ENCODE data around the gene ACSM3.

The ACSM3 gene

DNA sequence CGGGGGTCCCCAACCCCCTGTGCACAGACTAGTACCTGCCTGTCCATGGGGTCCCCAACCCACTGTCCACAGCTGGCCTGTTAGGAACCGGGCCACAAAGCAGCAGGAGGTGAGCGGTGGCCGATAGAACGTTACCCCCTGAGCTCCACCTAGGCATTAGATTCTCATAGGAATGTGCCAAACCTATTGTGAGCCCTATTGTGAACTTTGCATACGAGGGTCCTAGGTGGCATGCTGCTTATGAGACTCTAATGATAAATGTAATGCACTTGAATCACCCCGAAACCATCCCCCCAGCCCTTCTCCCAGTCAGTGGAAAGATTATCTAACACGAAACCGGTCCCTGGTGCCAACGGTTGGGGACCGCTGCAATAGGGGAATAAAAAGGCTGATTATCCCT is 44.0 kb downstream of the ACSM3 start:
- no peak overlapping the region for H4K12ac ChIP-seq (ENCODE audit: low read depth, low read length)
- no peak overlapping the region for H3K14ac ChIP-seq (ENCODE audit: low read length)
- H2AFZ ChIP-seq (ENCODE audit: insufficient read depth, low read length, poor library complexity): no peak overlapping the region
- peak overlapping the region; percentile 75 for H4K8ac ChIP-seq (ENCODE audit: low read depth, low read length)
- peaks cover 8% of the 10 kb centered on the region for H3K79me1 ChIP-seq (ENCODE audit: low read length)
- H3K4me2 ChIP-seq (ENCODE audit: low read length): no peak overlapping the region
- H2AK5ac ChIP-seq (ENCODE audit: low read length): no peak overlapping the region
- no CpG with 5 or more reads among the region's 11 CpGs for WGBS (ENCODE audit: extremely low coverage, insufficient coverage, insufficient read length)
- H3K4me1 ChIP-seq (ENCODE audit: control insufficient read depth in 1 of 2, insufficient read depth in 2 of 2, low read length in 2 of 2): peaks cover 0 to 2% of the 10 kb centered on the region in 2 experiments
- H3K9ac ChIP-seq (ENCODE audit: low read length): no peak overlapping the region
- no peak for DNase-seq
- H3K9me3 ChIP-seq (ENCODE audit: insufficient read depth, low read depth, low read length): no peaks in the 10 kb centered on the region
- H2BK12ac ChIP-seq (ENCODE audit: low read length): no peak overlapping the region
- H3K79me2 ChIP-seq (ENCODE audit: control insufficient read depth, insufficient read depth, low read length, poor library complexity): peaks cover 4% of the 10 kb centered on the region
- H4K91ac ChIP-seq (ENCODE audit: low read depth, low read length): no peak overlapping the region
- no peak overlapping the region for H3K23ac ChIP-seq (ENCODE audit: low read length)
- H3K27ac ChIP-seq (ENCODE audit: low read depth, low read length): no peak overlapping the region
- no peak overlapping the region for H3K4me3 ChIP-seq (ENCODE audit: low read depth, low read length)
- no peak overlapping the region for H2BK5ac ChIP-seq (ENCODE audit: low read depth, low read length, poor library complexity)
- H2BK120ac ChIP-seq (ENCODE audit: insufficient read depth, low read length, poor library complexity): no peak overlapping the region
- no peak overlapping the region for H3K4ac ChIP-seq (ENCODE audit: low read depth, low read length)
- no peaks in the 10 kb centered on the region for H3K36me3 ChIP-seq (ENCODE audit: control insufficient read depth in 1 of 2, insufficient read depth in 2 of 2, low read length in 2 of 2)
- peak overlapping the region; percentile 66 for H3K18ac ChIP-seq (ENCODE audit: low read length)
- no peaks in the 10 kb centered on the region for H3K27me3 ChIP-seq (ENCODE audit: insufficient read depth, low read length)

DNA sequence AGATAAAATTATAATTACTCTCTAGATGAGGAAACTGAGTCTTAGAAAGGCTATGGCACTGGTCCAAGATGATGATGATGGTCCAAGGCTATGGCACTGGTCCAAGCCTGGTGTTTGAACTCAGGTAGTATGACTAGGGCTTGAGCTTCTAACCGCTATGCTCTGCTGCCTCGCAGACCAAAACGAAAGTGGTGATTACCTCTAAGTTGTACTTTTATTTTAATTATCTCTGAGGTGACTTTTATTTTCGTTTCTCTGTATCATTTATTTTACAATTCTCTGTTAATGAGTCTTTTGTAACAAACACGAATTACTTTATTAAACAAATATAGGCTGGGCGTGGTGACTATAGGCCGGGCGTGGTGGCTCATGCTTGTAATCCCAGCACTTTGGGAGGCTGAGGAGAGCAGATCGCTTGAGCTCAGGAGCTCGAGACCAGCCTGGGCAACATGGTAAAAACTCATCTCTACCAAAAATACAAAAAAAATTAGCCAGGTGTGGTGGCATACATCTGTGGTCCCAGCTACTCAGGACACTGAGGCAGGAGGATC is 48.1 kb downstream of the ACSM3 start:
- Histone ChIP-seq H2BK120ac (ENCODE audit: insufficient read depth, low read length, poor library complexity) (no peak overlapping the region), H3K18ac (ENCODE audit: low read length) (no peak overlapping the region), H3K4ac (ENCODE audit: low read depth, low read length) (no peak overlapping the region), H2BK5ac (ENCODE audit: low read depth, low read length, poor library complexity) (no peak overlapping the region), H3K36me3 (ENCODE audit: control insufficient read depth in 1 of 2, insufficient read depth in 2 of 2, low read length in 2 of 2) (peaks cover 0 to 1% of the 10 kb centered on the region in 2 experiments), H3K4me3 (ENCODE audit: low read depth, low read length) (no peak overlapping the region), H3K79me2 (ENCODE audit: control insufficient read depth, insufficient read depth, low read length, poor library complexity) (no peaks in the 10 kb centered on the region), H3K4me2 (ENCODE audit: low read length) (no peak overlapping the region), H2AK5ac (ENCODE audit: low read length) (no peak overlapping the region), H3K79me1 (ENCODE audit: low read length) (peaks cover 2% of the 10 kb centered on the region), H2AFZ (ENCODE audit: insufficient read depth, low read length, poor library complexity) (no peak overlapping the region), H3K9me3 (ENCODE audit: insufficient read depth, low read depth, low read length) (no peaks in the 10 kb centered on the region), H3K9ac (ENCODE audit: low read length) (no peak overlapping the region), H2BK12ac (ENCODE audit: low read length) (no peak overlapping the region), H4K91ac (ENCODE audit: low read depth, low read length) (no peak overlapping the region), H3K27me3 (ENCODE audit: insufficient read depth, low read length) (no peaks in the 10 kb centered on the region), H3K27ac (ENCODE audit: low read depth, low read length) (no peak overlapping the region), H3K23ac (ENCODE audit: low read length) (no peak overlapping the region), H4K12ac (ENCODE audit: low read depth, low read length) (no peak overlapping the region), H3K14ac (ENCODE audit: low read length) (no peak overlapping the region), H4K8ac (ENCODE audit: low read depth, low read length) (no peak overlapping the region), H3K4me1 (ENCODE audit: control insufficient read depth in 1 of 2, insufficient read depth in 2 of 2, low read length in 2 of 2) (peaks cover 0 to 2% of the 10 kb centered on the region in 2 experiments)
- WGBS (ENCODE audit: extremely low coverage, insufficient coverage, insufficient read length): no CpG with 5 or more reads among the region's 10 CpGs
- DNase-seq: no peak

DNA sequence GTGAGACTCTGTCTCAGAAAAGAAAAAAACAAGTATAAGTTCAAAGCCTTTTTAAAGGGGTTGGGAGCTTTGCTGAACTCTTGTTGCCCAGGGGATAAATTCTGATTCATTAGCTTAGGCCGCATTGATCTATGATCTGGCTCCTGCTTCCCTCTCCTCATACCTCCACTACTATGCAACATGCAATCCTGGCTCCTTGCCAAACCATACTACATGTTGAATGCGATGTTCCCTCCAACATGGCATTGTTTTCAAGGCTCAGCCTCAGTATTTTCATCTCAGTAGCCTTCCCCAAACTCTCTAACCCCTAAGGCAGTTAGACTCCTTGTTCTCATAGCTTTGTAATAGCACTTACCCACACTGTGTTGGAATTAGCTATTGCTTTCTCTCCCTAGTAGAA is 48.7 kb downstream of the ACSM3 start:
- H3K18ac ChIP-seq (ENCODE audit: low read length): no peak overlapping the region
- no peak overlapping the region for H3K4me3 ChIP-seq (ENCODE audit: low read depth, low read length)
- H4K91ac ChIP-seq (ENCODE audit: low read depth, low read length): no peak overlapping the region
- no CpG with 5 or more reads among the region's 2 CpGs for WGBS (ENCODE audit: extremely low coverage, insufficient coverage, insufficient read length)
- no peak overlapping the region for H3K23ac ChIP-seq (ENCODE audit: low read length)
- H3K79me1 ChIP-seq (ENCODE audit: low read length): no peaks in the 10 kb centered on the region
- H3K4ac ChIP-seq (ENCODE audit: low read depth, low read length): no peak overlapping the region
- no peaks in the 10 kb centered on the region for H3K9me3 ChIP-seq (ENCODE audit: insufficient read depth, low read depth, low read length)
- no peaks in the 10 kb centered on the region for H3K79me2 ChIP-seq (ENCODE audit: control insufficient read depth, insufficient read depth, low read length, poor library complexity)
- no peak overlapping the region for H2BK120ac ChIP-seq (ENCODE audit: insufficient read depth, low read length, poor library complexity)
- no peak overlapping the region for H3K4me2 ChIP-seq (ENCODE audit: low read length)
- H3K4me1 ChIP-seq (ENCODE audit: control insufficient read depth in 1 of 2, insufficient read depth in 2 of 2, low read length in 2 of 2): peaks cover 0 to 2% of the 10 kb centered on the region in 2 experiments
- no peak overlapping the region for H2AK5ac ChIP-seq (ENCODE audit: low read length)
- H2BK12ac ChIP-seq (ENCODE audit: low read length): no peak overlapping the region
- no peak overlapping the region for H4K8ac ChIP-seq (ENCODE audit: low read depth, low read length)
- no peak overlapping the region for H3K27ac ChIP-seq (ENCODE audit: low read depth, low read length)
- no peaks in the 10 kb centered on the region for H3K27me3 ChIP-seq (ENCODE audit: insufficient read depth, low read length)
- H3K9ac ChIP-seq (ENCODE audit: low read length): no peak overlapping the region
- H3K14ac ChIP-seq (ENCODE audit: low read length): no peak overlapping the region
- DNase-seq: no peak
- no peak overlapping the region for H4K12ac ChIP-seq (ENCODE audit: low read depth, low read length)
- H2AFZ ChIP-seq (ENCODE audit: insufficient read depth, low read length, poor library complexity): no peak overlapping the region
- no peak overlapping the region for H2BK5ac ChIP-seq (ENCODE audit: low read depth, low read length, poor library complexity)
- peaks cover 0 to 1% of the 10 kb centered on the region in 2 experiments for H3K36me3 ChIP-seq (ENCODE audit: control insufficient read depth in 1 of 2, insufficient read depth in 2 of 2, low read length in 2 of 2)

DNA sequence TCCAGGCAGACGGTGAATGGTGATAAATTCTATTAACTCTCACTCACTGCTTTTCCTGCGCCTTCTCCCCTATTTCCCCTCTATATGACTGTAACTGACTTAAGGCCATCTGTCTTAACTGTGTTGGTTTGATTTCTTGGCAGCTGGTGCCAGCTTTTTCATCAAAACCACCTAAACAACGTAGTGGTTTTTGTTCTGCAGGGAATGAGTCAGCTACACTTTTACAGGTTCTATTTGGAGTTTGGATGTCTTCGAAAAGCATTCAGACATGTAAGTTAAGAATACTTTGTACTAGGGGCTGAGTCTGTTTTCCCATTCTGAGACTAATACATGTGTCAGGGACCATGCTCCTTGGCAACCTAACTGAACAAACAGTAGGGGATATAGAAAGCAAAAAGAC is 51.0 kb downstream of the ACSM3 start:
- no peak overlapping the region for H3K18ac ChIP-seq (ENCODE audit: low read length)
- no peaks in the 10 kb centered on the region for H3K27me3 ChIP-seq (ENCODE audit: insufficient read depth, low read length)
- no peak overlapping the region for H2BK5ac ChIP-seq (ENCODE audit: low read depth, low read length, poor library complexity)
- H2BK120ac ChIP-seq (ENCODE audit: insufficient read depth, low read length, poor library complexity): no peak overlapping the region
- no peak overlapping the region for H3K23ac ChIP-seq (ENCODE audit: low read length)
- no peak overlapping the region for H3K9ac ChIP-seq (ENCODE audit: low read length)
- H3K4me1 ChIP-seq (ENCODE audit: control insufficient read depth in 1 of 2, insufficient read depth in 2 of 2, low read length in 2 of 2): no peaks in the 10 kb centered on the region
- H4K8ac ChIP-seq (ENCODE audit: low read depth, low read length): no peak overlapping the region
- no peak overlapping the region for H2AFZ ChIP-seq (ENCODE audit: insufficient read depth, low read length, poor library complexity)
- H2BK12ac ChIP-seq (ENCODE audit: low read length): no peak overlapping the region
- H3K9me3 ChIP-seq (ENCODE audit: insufficient read depth, low read depth, low read length): no peaks in the 10 kb centered on the region
- WGBS (ENCODE audit: extremely low coverage, insufficient coverage, insufficient read length): no CpG with 5 or more reads among the region's 4 CpGs
- no peak overlapping the region for H3K27ac ChIP-seq (ENCODE audit: low read depth, low read length)
- no peak overlapping the region for H3K4me2 ChIP-seq (ENCODE audit: low read length)
- peaks cover 0 to 1% of the 10 kb centered on the region in 2 experiments for H3K36me3 ChIP-seq (ENCODE audit: control insufficient read depth in 1 of 2, insufficient read depth in 2 of 2, low read length in 2 of 2)
- H2AK5ac ChIP-seq (ENCODE audit: low read length): no peak overlapping the region
- no peaks in the 10 kb centered on the region for H3K79me1 ChIP-seq (ENCODE audit: low read length)
- no peak for DNase-seq
- H3K14ac ChIP-seq (ENCODE audit: low read length): no peak overlapping the region
- no peaks in the 10 kb centered on the region for H3K79me2 ChIP-seq (ENCODE audit: control insufficient read depth, insufficient read depth, low read length, poor library complexity)
- no peak overlapping the region for H4K12ac ChIP-seq (ENCODE audit: low read depth, low read length)
- H3K4ac ChIP-seq (ENCODE audit: low read depth, low read length): no peak overlapping the region
- H4K91ac ChIP-seq (ENCODE audit: low read depth, low read length): no peak overlapping the region
- H3K4me3 ChIP-seq (ENCODE audit: low read depth, low read length): no peak overlapping the region
